T-helper 22 cell (primary cell): Measurements from ENCODE around the gene POMT2.

Experiments
- DNase-seq: peaks from one replicate; pipeline ENCODE4 v3.0.0-alpha.2; 2020; ENCODE audit warnings: low read depth

POMT2 gene

GRCh38 chr14:77267937-77268699 is 52.6 kb downstream of the POMT2 start:
- DNase-seq: no peak

GRCh38 chr14:77266336-77266735 is 54.3 kb downstream of the POMT2 start:
- no peak for DNase-seq

- DNase-seq: no peak
These were observed 54.9 kb downstream of the POMT2 start for GRCh38 chr14:77265561-77266335.

GRCh38 chr14:77265187-77265515 is 55.5 kb downstream of the POMT2 start:
- no peak for DNase-seq

GRCh38 chr14:77264466-77265186 is 56.1 kb downstream of the POMT2 start:
- DNase-seq: no peak

GRCh38 chr14:77260631-77261030 is 60.1 kb downstream of the POMT2 start:
- no peak for DNase-seq

- DNase-seq: no peak
These were observed 60.5 kb downstream of the POMT2 start for GRCh38 chr14:77260199-77260598.

- DNase-seq: no peak
These were observed 61.5 kb downstream of the POMT2 start for GRCh38 chr14:77259025-77259715.

GRCh38 chr14:77258566-77258965 is 62.1 kb downstream of the POMT2 start:
- no peak for DNase-seq

GRCh38 chr14:77257700-77258099 is 63.0 kb downstream of the POMT2 start:
- DNase-seq: no peak

- DNase-seq: no peak
These were observed 64.0 kb downstream of the POMT2 start for GRCh38 chr14:77256694-77257093.

GRCh38 chr14:77253333-77254190 is 67.1 kb downstream of the POMT2 start:
- no peak for DNase-seq

- no peak for DNase-seq
These were observed 68.8 kb downstream of the POMT2 start for GRCh38 chr14:77251870-77252269.

- DNase-seq: no peak
These were observed 69.8 kb downstream of the POMT2 start for GRCh38 chr14:77250927-77251326.

GRCh38 chr14:77249286-77249685 is 71.4 kb downstream of the POMT2 start:
- DNase-seq: no peak

- no peak for DNase-seq
These were observed 72.0 kb downstream of the POMT2 start for GRCh38 chr14:77248666-77249065.

GRCh38 chr14:77246784-77247183 is 73.9 kb downstream of the POMT2 start:
- no peak for DNase-seq

GRCh38 chr14:77245820-77246219 is 74.9 kb downstream of the POMT2 start:
- no peak for DNase-seq

GRCh38 chr14:77243853-77244252 is 76.8 kb downstream of the POMT2 start:
- DNase-seq: no peak

- DNase-seq: no peak
These were observed 77.9 kb downstream of the POMT2 start for GRCh38 chr14:77242752-77243151.

GRCh38 chr14:77241955-77242354 is 78.7 kb downstream of the POMT2 start:
- DNase-seq: no peak
